Breast epithelium (tissue), 3 donors: ENCODE data around the gene LMTK2.
A peak's percentile ranks its signal among the peaks of the same experiment; 100 is the strongest.

ENCODE experiments used
- POLR2A ChIP-seq: fragments of 450-650 bp; IDR thresholded peaks from one replicate; pipeline ENCODE4 v1.6.1; 2016; ENCODE audit warnings: antibody characterized with exemption, mild to moderate bottlenecking, moderate library complexity
- POLR2AphosphoS5 ChIP-seq, 3 donors: sonication (generic); formaldehyde crosslinking; IDR thresholded peaks; one replicate each; pipeline ENCODE4 v1.6.1; 2017; ENCODE audit warnings: antibody characterized with exemption in 3 of 3
- TF ChIP-seq, protein P1 (sequence below), 3 donors: fragments of 450-650 bp; IDR thresholded peaks; one replicate each; pipeline ENCODE4 v1.5.1; 2016 to 2017; ENCODE audit warnings: antibody characterized with exemption in 3 of 3, mild to moderate bottlenecking in 3 of 3, moderate library complexity in 3 of 3

DNA sequence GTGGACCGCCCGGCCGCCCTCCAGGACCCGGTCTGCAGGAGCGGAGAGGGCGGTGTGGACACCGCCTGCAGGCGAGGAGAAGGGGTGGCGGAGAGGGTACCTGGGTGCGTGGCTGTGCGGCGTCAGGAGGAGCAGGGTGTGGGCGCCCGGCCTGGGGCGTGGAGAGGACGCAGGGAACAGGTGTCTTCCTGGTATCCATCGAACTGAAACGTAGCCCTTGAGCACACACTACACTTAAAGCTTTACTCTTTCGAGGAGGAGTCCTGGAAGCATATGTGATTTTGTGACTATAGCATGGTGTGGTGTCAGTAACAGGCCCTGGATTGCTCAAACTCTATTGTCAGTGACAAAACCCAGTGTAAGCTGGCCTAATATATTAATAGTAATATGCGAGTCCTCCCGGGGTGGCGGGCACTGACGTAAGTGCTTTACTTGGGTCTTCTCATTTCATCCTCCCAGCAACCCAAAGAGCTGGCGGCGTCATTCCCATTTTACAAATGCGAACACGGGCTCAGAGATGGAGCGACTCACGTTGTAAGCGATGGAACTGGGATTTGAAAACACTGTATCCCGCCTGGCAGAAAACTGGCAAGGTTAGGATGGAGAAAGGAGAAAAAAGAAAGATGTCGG, 145.9 kb downstream of the LMTK2 start:
- TF ChIP-seq, protein P1, sequence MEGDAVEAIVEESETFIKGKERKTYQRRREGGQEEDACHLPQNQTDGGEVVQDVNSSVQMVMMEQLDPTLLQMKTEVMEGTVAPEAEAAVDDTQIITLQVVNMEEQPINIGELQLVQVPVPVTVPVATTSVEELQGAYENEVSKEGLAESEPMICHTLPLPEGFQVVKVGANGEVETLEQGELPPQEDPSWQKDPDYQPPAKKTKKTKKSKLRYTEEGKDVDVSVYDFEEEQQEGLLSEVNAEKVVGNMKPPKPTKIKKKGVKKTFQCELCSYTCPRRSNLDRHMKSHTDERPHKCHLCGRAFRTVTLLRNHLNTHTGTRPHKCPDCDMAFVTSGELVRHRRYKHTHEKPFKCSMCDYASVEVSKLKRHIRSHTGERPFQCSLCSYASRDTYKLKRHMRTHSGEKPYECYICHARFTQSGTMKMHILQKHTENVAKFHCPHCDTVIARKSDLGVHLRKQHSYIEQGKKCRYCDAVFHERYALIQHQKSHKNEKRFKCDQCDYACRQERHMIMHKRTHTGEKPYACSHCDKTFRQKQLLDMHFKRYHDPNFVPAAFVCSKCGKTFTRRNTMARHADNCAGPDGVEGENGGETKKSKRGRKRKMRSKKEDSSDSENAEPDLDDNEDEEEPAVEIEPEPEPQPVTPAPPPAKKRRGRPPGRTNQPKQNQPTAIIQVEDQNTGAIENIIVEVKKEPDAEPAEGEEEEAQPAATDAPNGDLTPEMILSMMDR (IDR thresholded peaks at IDR 0.05), result no peak
- TF ChIP-seq POLR2AphosphoS5 (IDR thresholded peaks at IDR 0.05) (peak in 1 of 3 donors; percentile 44), POLR2A (no peak)
